HG02938 (cell line): ENCODE data around the gene OTUD7B.
"Not testable (repeated sequence)": the region's sequence is repeated elsewhere in the genome, so short reads cannot be mapped to it uniquely, and the experiment has no call there.

Source experiments
- ATAC-seq: cut with Tn5 transposase; IDR thresholded peaks from one replicate; pipeline ENCODE4 v1.9.1; 2021; ENCODE audit warnings: mild to moderate bottlenecking, moderate library complexity; ENCODE audit not compliant: unreplicated experiment

OTUD7B gene

DNA sequence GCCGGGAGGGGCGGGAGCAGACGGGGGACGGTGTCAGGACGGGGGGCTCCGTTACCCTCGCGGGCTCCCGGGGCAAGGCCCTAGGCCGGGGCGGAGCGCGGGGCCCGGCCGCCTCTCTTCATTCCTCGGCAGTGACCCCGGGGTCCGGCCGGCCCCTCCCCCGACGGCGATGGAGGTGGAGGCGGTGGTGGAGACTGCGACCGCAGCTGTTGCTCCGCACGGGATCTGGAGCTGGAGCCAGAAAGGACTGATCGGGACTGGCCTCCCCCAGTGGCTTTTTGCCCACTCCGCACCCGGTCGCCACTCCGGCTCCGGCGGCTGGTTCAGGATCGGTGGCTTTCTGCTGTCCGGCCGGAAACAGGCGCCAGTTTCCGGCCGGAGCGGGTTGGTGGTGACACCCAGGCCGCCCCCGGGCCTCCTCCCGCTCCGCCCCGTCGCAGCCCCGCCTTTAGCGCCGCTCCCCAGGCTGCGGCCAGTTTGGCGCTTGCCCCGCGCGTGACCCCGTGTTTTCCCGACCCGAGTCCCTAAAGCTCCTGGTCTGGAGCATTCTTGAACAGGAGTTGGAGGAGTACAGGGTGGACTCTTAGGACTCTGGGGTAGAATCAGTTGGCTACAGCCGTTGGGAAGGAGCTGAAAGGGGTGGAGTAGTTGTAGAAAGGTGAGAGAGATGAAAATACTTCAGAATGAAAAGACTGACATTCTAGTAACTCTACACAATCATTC is at the start of gene OTUD7B:
OTUD7B (minus strand) TSS at position 334 of the 723 bp plus-strand sequence. CDS start 33,216 bp downstream, outside the sequence.
- ATAC-seq, result peak; percentile 67

DNA sequence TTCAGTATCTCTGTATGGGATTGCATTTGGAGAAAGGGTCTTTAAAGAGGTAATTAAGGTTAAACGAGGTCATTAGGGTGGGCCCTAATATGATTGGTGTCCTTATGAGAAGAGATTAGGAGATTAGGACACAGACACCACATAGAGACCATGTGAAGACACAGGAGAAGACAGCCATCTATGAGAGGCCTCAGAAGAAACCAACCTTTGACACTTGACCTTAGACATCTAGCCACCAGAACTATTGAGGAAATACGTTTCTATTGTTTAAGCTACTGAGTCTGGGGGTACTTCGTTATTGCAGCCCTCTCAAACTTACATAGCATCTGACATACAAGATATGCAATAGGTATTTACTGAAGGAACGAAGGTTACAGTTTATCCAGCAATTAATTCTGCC is 49.7 kb upstream of the OTUD7B start:
- ATAC-seq, result no peak

DNA sequence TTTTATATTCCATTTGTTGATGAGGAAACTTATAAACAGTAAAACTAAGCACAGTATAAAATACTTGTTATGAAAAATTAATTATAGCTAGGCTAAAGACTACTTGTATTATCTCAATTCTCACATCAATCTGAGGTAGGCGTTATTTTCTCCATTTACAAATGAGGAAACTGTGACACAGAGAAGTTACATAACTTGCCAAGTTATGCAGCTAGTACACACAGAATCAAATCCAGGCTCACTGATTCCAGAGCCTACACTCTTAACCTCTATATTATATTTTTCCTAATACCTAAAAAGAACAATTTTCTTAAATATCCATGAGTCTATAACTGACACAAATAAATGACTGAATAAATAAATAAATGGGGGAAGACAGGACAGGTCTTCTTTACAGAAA is 45.9 kb upstream of the OTUD7B start:
- ATAC-seq, result no peak

DNA sequence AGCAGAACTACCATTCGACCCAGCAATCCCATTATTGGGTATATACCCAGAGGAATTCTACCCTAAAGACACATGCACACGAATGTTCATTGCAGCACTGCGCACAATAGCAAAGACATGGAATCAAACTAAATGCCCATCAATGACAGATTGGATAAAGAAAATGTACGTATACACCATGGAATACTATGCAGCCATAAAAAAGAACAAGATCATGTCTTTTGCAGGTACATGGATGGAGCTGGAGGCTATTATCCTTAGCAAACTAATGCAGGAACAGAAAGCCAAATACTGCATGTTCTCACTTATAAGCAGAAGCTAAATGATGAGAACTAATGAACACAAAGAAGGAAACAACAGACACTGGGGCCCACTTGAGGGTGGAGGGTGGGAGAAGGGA is 45.0 kb upstream of the OTUD7B start:
- not testable (repeated sequence) for ATAC-seq

DNA sequence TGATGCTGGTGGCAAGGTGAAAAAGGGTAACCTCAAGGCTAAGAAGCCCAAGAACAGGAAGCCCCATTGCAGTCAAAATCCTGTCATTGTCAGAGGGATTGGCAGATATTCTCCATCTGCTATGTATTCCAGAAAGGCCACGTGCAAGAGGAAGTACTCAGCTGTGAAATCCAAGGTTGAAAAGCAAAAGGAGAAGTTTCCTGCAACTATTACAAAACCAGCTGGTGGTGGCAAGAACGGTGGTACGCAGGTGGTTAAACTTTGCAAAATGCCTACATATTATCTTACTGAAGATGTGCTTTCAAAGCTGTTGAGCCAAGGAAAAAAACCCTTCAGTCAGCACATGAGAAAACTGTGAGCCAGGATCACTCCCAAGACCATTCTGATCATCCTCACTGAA is 43.4 kb upstream of the OTUD7B start:
- no peak for ATAC-seq

DNA sequence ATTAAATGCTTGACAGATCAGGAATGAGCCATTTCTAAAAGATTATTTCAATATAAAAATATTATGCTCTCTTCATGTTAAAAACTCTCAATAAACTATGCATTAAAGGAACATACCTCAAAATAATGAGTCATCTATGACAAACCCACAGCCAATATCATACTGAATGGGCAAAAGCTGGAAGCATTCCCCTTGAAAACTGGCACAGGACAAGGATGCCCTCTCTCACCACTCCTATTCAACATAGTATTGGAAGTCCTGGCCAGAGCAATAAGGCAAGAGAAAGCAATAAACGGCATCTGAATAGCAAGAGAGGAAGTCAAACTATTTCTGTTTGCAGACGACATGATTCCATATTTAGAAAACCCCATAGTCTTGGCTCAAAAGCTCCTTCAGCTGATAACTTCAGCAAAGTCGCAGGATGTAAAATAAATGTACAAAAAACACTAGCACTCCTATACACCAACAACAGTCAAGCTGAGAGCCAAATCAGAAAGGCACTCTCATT is 41.4 kb upstream of the OTUD7B start:
- not testable (repeated sequence) for ATAC-seq

DNA sequence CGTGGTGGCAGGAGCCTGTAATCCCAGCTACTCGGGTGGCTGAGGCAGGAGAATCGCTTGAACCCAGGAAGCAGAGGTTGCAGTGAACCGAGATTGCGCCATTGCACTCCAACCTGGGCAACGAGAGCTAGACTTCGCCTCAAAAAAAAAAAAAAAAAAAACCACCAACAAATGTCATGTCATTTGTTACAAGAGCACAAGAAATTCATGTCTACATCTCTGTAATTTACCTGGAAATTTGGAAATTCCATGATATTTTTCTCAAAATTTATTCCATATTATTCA is 40.5 kb upstream of the OTUD7B start:
- no peak for ATAC-seq

DNA sequence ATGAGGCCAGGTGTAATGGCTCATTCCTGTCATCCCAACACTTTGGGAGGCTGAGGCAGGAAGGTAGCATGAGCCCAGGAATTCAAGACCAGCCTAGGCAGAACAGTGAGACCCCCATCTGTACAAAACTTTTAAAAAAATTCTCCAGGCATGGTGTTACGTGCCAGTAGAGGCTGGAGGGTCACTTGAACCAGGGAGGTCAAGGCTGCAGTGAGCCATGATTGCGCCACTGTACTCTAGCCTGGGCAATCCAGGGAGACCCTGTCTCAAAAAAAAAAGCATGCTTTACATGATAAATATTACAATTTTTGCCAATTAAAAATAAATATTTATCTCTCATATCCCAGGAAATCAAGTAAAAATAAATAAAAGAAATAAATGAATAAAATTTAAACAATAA is 39.4 kb upstream of the OTUD7B start:
- no peak for ATAC-seq

DNA sequence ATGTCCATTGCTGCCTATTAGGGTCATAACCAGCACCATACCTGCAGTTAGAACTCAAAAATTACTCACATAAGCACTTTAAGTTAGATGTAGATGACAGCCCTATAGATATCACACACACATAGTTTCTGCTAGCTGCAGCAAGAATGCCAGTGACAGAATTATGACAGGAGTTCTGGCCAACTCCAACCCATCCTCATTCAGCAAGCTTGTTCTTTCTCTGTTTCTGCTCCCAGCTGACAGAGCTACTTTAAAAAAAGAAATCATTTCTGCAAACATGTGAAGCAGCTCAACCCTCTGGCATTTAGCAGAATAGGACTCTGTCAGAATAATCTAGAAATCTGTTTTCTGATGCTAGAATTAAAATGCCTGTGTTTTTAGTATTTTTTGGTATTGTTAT is 23.8 kb upstream of the OTUD7B start:
- ATAC-seq, result no peak

DNA sequence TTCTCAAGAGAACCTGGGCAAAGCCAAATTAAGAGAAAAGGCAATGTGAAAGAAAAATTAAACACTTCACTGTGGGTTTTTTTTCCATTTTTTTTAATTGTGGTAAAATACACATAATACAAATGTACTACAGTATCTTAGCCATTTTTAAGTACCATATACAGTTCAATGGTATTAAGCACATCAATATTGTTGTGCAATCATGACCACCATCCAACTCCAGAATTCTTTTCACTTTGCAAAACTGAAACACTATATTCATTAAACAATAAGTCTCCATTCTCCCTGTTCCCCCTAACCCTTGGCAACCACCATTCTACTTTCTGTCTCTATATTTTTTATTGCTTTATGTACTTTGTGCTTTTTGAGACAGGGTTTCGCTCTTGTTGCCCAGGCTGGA is 17.8 kb upstream of the OTUD7B start:
- no peak for ATAC-seq

DNA sequence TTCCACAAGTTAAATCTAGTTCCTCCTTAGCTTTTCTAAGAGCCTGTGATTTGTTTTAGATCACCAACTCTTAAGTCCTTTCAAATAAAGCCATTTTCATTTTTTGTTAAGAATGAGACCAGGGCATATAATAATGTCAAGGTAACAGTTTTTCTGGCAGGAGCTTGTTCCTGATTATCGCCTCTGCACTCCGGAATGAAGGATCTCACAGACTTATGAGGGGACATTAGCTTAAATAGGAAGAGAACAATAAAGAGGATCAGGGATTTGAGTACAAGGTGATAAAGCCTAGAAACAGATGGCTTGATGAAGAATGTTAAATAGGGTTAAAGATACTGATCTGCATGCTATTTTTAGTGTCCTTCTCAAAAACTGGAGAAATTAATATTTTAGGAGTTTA is 13.6 kb upstream of the OTUD7B start:
- ATAC-seq, result no peak

DNA sequence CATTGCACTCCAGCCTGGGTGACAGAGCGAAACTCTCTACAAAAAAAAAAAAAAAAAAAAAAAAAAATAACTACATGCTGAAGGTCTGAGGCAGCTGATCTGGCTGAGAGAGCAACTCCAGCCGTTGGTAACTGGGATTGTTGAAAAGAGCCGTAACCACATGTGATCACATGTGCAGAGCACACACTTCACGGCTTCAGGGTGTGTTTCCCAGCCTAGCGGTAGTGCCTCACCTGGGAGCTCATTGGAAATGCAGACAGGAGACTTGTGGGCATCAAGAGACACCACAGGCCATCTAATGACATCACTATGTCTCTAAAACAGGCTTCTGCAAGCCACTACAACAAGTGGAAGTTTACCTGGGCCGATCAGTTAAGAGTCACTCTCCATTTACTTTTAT is 11.8 kb upstream of the OTUD7B start:
- ATAC-seq, result no peak

DNA sequence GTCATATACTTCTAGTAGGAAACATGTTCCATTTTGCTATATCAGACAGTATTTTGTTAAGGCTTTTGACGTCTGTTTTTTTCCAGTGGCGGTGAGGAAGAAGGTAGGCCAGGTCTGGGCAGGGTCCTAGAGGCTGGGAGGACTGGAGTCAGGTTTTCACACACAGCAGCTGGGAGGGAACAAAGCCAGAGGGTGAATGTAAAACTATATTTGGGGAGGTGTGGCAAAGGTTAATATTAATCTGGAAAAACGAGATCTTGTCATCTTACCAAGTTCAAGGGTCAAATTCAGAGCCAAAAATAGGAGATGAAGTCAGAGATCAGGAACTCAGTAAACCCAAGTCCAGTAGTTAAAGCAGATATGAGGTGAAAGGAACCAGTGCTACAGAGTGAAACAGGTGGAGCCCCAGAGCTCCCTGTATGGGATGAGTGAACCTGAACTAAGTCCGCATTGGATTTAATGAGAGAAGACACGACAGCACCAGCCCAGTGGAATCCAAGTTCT is 10.7 kb upstream of the OTUD7B start:
- no peak for ATAC-seq

DNA sequence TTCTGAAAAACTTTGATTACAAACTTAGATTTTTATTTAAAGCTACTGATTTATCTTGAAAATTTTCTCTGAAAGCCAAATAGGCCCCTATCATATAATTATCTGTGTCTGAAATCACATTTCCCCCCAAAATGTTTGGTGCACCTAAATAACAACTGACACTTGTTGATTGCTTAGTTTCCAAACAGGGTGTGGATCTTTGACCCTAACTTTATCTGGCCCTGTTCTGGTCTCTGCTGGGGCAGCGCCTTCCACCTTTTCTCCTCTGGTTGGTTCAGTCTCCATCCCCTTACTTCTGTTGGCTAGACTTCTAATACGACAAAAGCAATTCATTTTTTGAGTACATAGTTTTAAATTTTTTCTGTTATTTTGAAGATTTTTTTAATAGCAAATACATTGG is 10.2 kb upstream of the OTUD7B start:
- ATAC-seq, result no peak

DNA sequence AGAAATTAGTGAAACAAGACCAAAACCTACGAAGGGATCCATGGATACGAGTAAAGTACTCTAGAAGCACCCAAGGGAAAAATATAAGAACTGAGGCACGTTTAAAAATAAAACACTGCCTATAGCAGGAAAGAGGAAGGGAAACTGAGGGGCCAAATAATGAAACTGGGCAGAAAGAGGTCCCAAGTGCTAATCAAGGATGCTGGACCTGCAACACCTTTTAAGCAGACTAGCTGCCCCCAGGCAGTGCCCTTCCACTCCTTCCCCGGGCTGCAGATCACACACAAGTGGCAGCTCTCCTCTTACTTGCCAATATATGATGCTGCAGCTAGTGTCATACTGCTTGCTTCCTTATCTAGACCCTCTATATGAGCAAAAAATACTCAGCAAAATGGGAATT is 7.6 kb upstream of the OTUD7B start:
- no peak for ATAC-seq

DNA sequence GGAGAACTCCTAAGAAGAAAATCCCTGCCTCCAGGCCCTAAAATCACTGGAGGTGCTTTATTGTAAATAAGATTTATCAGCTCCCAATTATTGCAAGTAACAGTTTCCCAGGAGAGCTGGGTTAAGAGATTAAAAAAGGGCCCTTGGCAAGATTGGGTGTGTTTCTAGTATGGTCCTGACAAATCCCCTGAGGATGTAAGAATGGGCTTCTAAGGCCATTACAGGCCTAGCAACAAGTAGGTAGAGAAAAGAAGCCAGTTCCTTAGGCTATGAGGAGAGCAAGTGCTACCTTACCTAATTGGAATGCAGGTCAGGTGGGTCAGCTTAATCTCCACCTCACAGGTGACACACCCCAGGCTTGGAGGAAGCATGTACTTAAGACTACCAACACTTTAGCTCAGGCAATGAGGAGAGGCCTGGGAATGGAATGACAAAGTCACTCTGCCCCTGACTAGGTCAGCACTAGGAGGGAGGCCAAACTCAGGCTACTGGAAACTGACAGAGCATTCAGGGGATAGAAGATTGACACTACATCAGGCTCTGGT is 6.8 kb upstream of the OTUD7B start:
- no peak for ATAC-seq

DNA sequence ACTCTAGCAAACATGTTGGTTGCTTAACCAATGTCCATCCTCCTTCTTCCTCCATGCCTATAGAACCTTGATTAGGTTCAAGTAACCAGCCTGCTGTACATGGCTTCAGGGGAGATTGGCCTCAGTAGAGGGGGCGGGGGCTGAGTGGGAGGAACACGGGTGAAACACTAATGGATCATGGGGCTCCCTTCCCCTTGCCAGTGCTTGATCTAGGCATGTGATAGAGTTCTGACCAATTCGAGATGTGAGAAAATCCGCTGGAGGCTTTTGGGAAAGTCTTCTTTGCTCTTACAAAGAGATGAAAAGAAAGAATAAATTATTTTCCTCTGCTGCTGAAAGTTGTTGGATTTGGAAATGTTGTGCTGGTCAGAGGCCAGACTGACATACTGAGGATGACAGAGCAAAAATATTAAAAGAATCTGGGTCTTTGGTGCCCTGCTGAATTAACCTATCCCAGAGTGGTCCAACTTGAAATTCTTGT is 5.2 kb upstream of the OTUD7B start:
- ATAC-seq, result no peak

DNA sequence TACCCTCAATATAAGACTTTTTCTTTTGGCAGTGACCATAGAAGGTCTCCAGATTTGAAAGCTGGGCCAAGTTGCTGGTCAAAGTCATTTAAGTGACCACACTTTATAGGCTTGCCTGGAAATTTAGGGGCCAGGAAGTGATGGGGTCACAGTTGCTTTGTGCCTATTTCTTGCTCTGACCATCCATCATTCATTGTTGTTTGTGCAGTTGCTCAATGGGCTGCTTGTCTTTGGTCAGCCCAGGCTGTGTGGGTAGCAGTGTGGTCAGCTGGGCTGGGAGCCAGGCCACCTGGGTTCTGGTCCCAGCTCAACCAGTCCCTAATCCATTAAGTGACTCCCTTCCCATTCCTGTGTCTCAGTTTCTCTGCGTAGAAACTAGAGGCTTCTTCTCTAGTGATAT is 2.1 kb upstream of the OTUD7B start:
- no peak for ATAC-seq

DNA sequence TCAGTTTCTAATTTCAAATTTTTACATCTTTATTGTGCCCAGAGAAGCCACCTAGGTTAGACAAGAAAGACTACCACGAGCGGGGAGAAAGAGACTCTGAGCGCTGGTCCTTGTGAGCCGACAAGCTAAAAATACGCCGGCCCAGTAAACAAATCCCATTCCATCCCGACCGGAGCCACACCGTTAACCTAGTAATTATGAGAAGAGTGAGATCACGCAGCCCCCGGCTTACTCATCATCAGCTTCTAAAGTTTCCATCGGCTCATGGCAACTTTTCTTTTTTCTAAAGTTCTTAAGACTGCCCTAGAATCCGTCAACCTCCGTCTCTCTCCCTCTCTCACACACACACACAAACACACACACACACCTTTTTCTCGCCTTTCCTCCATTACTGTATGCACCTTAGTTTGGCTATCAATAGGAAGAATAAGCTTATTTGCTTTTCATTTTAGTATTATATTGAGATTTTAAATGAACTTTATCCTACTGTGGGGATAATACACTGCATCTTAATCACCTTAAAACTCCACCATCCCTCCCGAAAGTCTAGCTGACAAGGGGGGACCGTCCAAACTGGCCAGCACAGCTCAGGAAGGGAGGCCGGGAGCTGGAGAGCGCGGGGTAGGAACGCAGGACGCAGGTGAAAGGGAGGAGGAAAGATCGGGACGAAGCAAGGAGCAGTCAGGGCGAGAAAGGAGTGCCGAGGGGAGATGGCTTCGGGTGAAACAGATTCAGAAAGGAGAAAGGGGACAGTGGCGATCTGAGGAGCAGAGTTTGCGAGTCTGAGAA is 728 bp downstream of the OTUD7B start:
- ATAC-seq, result peak; percentile 4

DNA sequence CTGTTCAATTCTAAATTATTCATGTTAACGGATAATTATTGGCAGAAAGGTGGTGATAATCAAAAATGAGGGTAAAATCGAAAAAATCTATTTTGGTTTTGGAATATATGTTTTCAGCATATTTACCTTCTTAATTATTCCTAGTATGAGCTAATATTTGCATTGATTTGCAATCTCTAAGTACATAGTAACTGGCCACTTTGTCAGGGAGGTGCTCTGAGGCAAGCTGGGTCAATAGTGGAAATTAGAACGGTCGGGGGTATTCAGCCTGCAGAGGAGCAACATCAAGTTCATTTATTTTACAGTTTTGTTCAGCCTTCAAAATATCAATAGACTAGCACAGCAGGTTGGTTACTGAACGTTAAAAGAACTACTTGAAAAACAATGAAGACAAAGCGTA is 1.8 kb downstream of the OTUD7B start:
- ATAC-seq, result no peak

DNA sequence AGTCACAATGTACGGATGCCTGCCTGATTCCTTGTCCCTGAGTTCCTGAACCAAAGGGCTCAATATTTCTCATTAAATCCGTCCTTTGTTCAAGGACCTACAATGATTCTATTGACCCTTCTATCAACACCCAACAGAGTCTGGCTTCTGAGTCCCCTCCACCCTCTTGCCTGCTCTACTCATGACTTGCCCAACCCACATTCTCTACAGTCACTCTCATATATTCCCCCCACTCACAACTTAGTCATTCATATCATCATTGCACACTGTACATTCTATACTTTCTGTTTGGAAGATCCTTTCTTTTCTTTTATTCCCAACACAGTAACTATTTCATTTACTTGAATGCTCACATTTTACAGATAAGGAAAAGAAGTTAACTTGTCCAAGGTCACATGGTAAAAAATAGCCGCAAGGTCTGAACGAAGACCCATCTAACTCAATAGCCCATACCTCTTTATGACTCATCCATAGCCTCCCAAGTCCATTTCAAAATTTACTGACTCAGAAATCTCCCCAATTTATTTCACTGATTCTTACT is 3.6 kb downstream of the OTUD7B start:
- no peak for ATAC-seq

DNA sequence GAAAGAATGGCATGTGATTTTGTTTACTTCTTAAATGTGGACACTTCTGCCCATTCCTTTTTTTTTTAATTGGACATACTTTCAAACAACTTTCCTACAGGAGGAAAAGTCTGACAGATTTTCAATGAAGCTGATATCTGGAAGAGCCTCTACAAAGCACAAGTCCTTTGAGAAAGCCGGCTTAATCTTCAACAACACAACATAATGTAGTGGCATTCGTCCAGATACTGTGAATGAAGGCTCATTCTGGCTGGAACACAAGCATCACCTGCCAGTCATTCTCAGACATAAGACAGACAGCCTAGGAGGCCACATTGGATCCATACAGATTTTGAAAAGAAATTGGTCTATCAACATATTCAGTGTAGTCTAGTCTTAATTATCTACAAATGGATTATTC is 4.9 kb downstream of the OTUD7B start:
- ATAC-seq, result no peak
